Ramos (cell line): ENCODE measurements around the gene RAVER1.
"Not testable (repeated sequence)": the region's sequence is repeated elsewhere in the genome, so short reads cannot be mapped to it uniquely, and the experiment has no call there.

Experiments used
- in situ Hi-C: fragments of 300-500 bp; cut with MboI; formaldehyde crosslinking; loops from one replicate; pipeline ENCODE4 v1.14.3; 2022; ENCODE audit warnings: low sequenced_read_pairs; ENCODE audit not compliant: unreplicated experiment

The RAVER1 gene

GRCh38 chr19:10291554-10292205 is 41.6 kb downstream of the RAVER1 start:
- in situ Hi-C loops = no loop called here

DNA sequence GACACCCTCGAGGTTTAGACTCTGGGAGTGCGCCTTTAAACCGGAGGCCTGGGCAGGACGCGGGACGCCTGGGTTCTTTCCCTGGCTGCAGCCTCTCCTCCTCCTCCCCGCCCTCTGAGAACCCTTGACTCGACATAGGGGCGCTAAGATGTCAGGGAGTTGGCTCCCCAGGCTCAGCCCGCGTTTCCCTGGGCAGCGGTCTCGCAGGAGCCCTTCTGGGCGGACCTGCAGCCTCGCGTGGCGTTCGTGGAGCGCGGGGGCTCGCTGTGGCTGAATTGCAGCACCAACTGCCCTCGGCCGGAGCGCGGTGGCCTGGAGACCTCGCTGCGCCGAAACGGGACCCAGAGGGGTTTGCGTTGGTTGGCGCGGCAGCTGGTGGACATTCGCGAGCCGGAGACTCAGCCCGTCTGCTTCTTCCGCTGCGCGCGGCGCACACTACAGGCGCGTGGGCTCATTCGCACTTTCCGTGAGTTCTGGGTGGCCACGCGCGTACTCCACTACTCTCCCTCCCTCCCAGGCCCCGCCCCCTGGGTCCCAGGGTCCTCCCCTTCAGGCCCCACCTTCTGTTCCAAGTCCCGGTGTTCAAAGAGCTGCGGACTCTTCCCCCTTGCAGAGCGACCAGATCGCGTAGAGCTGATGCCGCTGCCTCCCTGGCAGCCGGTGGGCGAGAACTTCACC is 42.3 kb downstream of the RAVER1 start:
- in situ Hi-C loops = no loop called here

DNA sequence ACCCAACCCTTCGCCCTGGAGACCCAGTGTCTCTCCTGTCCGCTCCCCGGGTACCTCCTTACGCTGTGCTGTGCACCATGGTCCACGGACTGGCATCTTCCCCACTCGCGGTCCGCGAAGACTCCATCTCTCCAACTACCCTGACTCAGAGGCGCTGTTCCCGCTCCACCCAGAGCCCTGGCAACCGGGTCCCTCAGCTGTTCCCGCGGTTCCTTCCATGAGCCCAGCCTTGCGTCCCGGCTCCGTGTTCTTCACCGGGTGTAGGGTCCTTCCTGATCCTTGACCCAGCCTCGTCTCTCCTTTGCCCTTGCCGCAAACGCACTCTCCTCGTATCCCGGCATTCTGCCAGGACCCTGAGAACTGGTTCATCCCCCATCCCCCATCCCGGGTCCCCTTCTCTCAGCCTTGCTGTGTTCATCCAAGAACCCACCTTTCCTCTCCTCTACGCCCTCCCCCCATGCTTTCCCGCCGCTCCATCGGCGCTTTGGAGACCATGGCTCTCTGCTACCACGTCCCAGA is 42.9 kb downstream of the RAVER1 start:
- in situ Hi-C loops = no loop called here

GRCh38 chr19:10289836-10290356 is 43.4 kb downstream of the RAVER1 start, which contains the start of gene ICAM5:
Gene ICAM5 (plus strand): TSS chr19:10289952. CDS start chr19:10290044, 92 bp downstream.
- in situ Hi-C loops = no loop called here

DNA sequence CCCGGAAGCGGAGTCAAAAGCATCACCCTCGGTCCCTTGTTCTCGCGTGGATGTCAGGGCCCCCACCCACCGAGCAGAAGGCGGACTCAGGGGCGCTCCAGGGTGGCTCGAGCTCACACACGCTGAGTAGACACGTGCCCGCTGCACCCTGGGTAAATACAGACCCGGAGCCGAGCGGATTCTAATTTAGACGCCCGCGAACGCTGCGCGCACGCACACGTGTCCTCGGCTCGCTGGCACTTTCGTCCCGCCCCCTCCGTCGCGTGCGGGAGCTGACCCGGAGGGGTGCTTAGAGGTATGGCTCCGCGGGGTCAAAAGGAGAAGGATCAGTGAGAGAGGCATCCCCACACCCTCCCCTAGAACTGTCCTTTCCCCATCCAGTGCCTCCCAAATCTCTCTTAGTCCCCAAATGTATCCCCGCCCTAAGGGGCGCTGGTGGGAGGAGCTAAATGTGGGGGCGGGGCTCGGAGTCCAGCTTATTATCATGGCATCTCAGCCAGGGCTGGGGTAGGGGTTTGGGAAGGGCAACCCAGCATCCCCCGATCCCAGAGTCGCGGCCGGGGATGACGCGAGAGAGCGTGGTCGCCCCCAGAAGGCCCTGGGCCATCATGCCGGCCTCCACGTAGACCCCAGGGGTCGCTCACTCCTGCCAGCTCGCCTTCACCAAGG is 44.0 kb downstream of the RAVER1 start:
- in situ Hi-C loops = no loop called here

GRCh38 chr19:10288662-10289166 is 44.6 kb downstream of the RAVER1 start:
- in situ Hi-C loops = no loop called here

- in situ Hi-C loops = no loop called here
These were observed 46.3 kb downstream of the RAVER1 start, which contains the start of gene ICAM4 for GRCh38 chr19:10286803-10287737. Gene ICAM4 (plus strand): TSS chr19:10286955. CDS start chr19:10287013, 58 bp downstream.

GRCh38 chr19:10285393-10285792 is 47.9 kb downstream of the RAVER1 start:
- in situ Hi-C loops = no loop called here

DNA sequence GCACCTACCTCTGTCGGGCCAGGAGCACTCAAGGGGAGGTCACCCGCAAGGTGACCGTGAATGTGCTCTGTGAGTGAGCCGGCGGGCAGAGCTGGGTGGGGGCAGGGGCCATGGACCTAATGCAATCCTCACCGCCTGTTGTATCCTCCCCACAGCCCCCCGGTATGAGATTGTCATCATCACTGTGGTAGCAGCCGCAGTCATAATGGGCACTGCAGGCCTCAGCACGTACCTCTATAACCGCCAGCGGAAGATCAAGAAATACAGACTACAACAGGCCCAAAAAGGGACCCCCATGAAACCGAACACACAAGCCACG is 48.4 kb downstream of the RAVER1 start:
- in situ Hi-C loops = no loop called here

- in situ Hi-C loops = no loop called here
These were observed 49.0 kb downstream of the RAVER1 start for GRCh38 chr19:10284065-10284959.

GRCh38 chr19:10283301-10284064 is 49.8 kb downstream of the RAVER1 start:
- in situ Hi-C loops = no loop called here

DNA sequence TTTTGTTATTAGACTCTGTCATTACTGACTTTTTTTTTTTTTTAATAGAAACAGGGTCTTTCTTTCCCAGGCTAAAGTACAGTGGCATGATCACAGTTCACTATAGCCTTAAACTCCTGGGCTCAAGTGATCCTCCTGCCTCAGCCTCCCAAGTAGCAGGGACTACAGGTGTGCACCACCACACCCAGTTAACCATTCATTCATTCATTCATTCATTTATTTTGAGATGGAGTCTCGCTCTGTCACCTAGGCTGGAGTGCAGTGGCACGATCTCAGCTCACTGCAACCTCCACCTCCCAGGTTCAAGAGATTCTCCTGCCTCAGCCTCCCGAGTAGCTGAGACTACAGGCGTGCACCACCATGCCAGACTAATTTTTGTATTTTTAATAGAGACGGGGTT is 51.3 kb downstream of the RAVER1 start:
- in situ Hi-C loops = not testable (repeated sequence)

GRCh38 chr19:10279737-10280442 is 53.4 kb downstream of the RAVER1 start:
- in situ Hi-C loops = no loop called here

- in situ Hi-C loops = no loop called here
These were observed 54.4 kb downstream of the RAVER1 start for GRCh38 chr19:10278935-10279334.

- in situ Hi-C loops = no loop called here
These were observed 55.3 kb downstream of the RAVER1 start for GRCh38 chr19:10277795-10278589.

GRCh38 chr19:10274589-10274988 is 58.7 kb downstream of the RAVER1 start:
- in situ Hi-C loops = loop anchor here (5.0 kb wide), 1 partner anchor 113 kb away; no protein-coding TSS in a partner anchor
